Stimulated activated CD8-positive, alpha-beta memory T cell treated with anti-CD3 and anti-CD28 coated beads, Interleukin-12 subunit alpha, Interleukin-12 subunit beta, amount 100 ng/mL, for 4 hours (primary cell): ENCODE measurements around the gene B4GALT5.
"Not testable (repeated sequence)": the region's sequence is repeated elsewhere in the genome, so short reads cannot be mapped to it uniquely, and the experiment has no call there.

Source experiments
- DNase-seq: peaks from one replicate; pipeline ENCODE4 v3.0.0-alpha.2; 2020; ENCODE audit warnings: low read depth

Gene B4GALT5

GRCh38 chr20:49729780-49730179, 16.1 kb upstream of the B4GALT5 start:
- no peak for DNase-seq

- DNase-seq = no peak
Measured at GRCh38 chr20:49727894-49728885, 14.5 kb upstream of the B4GALT5 start.

GRCh38 chr20:49727478-49727877, 13.8 kb upstream of the B4GALT5 start:
- DNase-seq = no peak

GRCh38 chr20:49725694-49726093, 12.0 kb upstream of the B4GALT5 start:
- no peak for DNase-seq

- DNase-seq = not testable (repeated sequence)
Measured at GRCh38 chr20:49725224-49725606, 11.5 kb upstream of the B4GALT5 start.

GRCh38 chr20:49724408-49725223, 10.9 kb upstream of the B4GALT5 start:
- no peak for DNase-seq

- DNase-seq = not testable (repeated sequence)
Measured at GRCh38 chr20:49723758-49724157, 10.1 kb upstream of the B4GALT5 start.

GRCh38 chr20:49721326-49721725, 7.6 kb upstream of the B4GALT5 start:
- not testable (repeated sequence) for DNase-seq

GRCh38 chr20:49715466-49715865, 1.8 kb upstream of the B4GALT5 start:
- no peak for DNase-seq

GRCh38 chr20:49712996-49713752, 504 bp downstream of the B4GALT5 start:
- DNase-seq = no peak

- no peak for DNase-seq
Measured at GRCh38 chr20:49712646-49712995, 1.1 kb downstream of the B4GALT5 start.

GRCh38 chr20:49712118-49712517, 1.6 kb downstream of the B4GALT5 start:
- DNase-seq = no peak

- DNase-seq = no peak
Measured at GRCh38 chr20:49711667-49711987, 2.1 kb downstream of the B4GALT5 start.

- no peak for DNase-seq
Measured at GRCh38 chr20:49710971-49711666, 2.6 kb downstream of the B4GALT5 start.

GRCh38 chr20:49707118-49707517, 6.6 kb downstream of the B4GALT5 start:
- no peak for DNase-seq

GRCh38 chr20:49706630-49707091, 7.0 kb downstream of the B4GALT5 start:
- no peak for DNase-seq

GRCh38 chr20:49705893-49706292, 7.8 kb downstream of the B4GALT5 start:
- DNase-seq = not testable (repeated sequence)

- DNase-seq = no peak
Measured at GRCh38 chr20:49705358-49705757, 8.3 kb downstream of the B4GALT5 start.

GRCh38 chr20:49704932-49705336, 8.7 kb downstream of the B4GALT5 start:
- DNase-seq = no peak

- no peak for DNase-seq
Measured at GRCh38 chr20:49701916-49702315, 11.8 kb downstream of the B4GALT5 start.

GRCh38 chr20:49701241-49701790, 12.4 kb downstream of the B4GALT5 start:
- no peak for DNase-seq
